Osteocyte (in vitro differentiated cells): ENCODE results near the gene TLX1. TPM values are rescaled to one million over a fixed set of nuclear protein-coding genes. Genes with fewer than 3 reads are reported as not detected.
A peak's percentile ranks its signal among the peaks of the same experiment; 100 is the strongest.

Source experiments
- DNase-seq: peaks from one replicate; pipeline ENCODE4 v3.0.0; 2021; ENCODE audit warnings: mixed read lengths; ENCODE audit not compliant: unreplicated experiment; ENCODE audit errors: extremely low spot score
- H3K27ac Mint-ChIP-seq: one replicate; pipeline ENCODE4 v1.8.0; 2021; ENCODE audit warnings: mild to moderate bottlenecking, mixed read lengths; ENCODE audit not compliant: unreplicated experiment
- H3K27me3 Mint-ChIP-seq: one replicate; pipeline ENCODE4 v1.8.0; 2021; ENCODE audit warnings: mixed read lengths; ENCODE audit not compliant: unreplicated experiment
- H3K36me3 Mint-ChIP-seq: one replicate; pipeline ENCODE4 v1.8.0; 2021; ENCODE audit warnings: mixed read lengths; ENCODE audit not compliant: unreplicated experiment
- H3K4me1 Mint-ChIP-seq: one replicate; pipeline ENCODE4 v1.8.0; 2021; ENCODE audit warnings: mixed read lengths; ENCODE audit not compliant: unreplicated experiment
- H3K4me3 Mint-ChIP-seq: one replicate; pipeline ENCODE4 v1.8.0; 2021; ENCODE audit warnings: mild to moderate bottlenecking, moderate library complexity, mixed read lengths; ENCODE audit not compliant: unreplicated experiment
- H3K9me3 Mint-ChIP-seq: one replicate; pipeline ENCODE4 v1.8.0; 2021; ENCODE audit warnings: mixed read lengths; ENCODE audit not compliant: unreplicated experiment
- total RNA-seq: library from RNA; stranded (reverse); gene quantifications from 2 replicates; pipeline ENCODE4 v1.2.1, GENCODE V29; 2021
- TF ChIP-seq, protein P1 (sequence below): fragments of 200-600 bp; sonication (generic); IDR thresholded peaks from 2 replicates; pipeline ENCODE4 v1.5.0; 2021; ENCODE audit warnings: antibody characterized with exemption, mild to moderate bottlenecking, moderate library complexity

Gene TLX1
- total RNA-seq, 1 donor from 2014 or later = not detected

GRCh38 chr10:101134299-101135127 is 3.4 kb downstream of the TLX1 start:
- Mint-ChIP-seq H3K4me3 (peak overlapping the region; percentile 27), H3K4me1 (peaks cover 16% of the 10 kb centered on the region)
- no peak for DNase-seq

DNA sequence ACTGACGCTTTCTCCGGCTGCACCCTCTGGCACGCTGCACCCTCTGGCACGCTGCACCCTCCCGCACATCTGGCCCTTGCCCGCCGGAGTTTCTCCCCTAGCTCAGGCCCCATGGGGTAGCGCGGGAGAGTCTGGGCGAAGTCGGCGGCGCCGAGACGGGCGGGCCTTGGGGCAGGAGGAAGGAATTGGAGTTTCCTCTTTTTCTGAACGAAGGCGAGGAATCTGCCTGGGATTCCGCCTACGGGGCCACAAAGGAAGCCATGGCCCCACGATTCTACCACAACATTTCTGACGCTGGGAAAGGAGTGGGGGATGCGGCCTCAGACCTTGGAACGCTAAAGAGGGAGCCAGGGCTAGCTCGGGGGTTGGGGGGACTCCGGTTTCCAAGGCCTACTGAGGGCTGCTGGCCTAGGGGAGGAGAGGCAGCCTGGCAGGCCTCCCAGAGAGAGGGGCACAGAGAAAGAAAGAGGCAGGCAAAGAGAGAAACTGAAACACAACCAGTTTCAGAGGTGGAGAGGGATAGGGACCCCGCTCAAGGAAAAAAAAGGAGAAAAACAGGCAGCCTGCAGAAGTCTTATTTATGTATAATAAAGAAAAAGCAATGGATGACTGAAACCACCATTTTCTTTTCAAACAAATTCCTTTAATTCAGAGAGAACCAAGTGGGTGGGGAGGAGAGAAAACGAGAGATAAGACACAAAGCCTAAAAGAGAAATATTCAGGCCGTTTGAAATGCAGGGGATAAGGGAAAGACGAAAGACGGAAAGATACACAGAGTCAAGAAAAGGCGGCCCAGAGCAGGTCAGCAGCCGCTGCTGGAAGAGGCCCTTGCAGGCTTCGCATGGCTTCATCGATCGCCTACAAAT is 4.3 kb downstream of the TLX1 start:
- Mint-ChIP-seq H3K9me3 (no peaks in the 10 kb centered on the region), H3K4me3 (peak overlapping the region; percentile 27), H3K27me3 (peaks cover 87% of the 10 kb centered on the region), H3K4me1 (peaks cover 16% of the 10 kb centered on the region), H3K27ac (no peak overlapping the region), H3K36me3 (no peaks in the 10 kb centered on the region)
- TF ChIP-seq, protein P1, sequence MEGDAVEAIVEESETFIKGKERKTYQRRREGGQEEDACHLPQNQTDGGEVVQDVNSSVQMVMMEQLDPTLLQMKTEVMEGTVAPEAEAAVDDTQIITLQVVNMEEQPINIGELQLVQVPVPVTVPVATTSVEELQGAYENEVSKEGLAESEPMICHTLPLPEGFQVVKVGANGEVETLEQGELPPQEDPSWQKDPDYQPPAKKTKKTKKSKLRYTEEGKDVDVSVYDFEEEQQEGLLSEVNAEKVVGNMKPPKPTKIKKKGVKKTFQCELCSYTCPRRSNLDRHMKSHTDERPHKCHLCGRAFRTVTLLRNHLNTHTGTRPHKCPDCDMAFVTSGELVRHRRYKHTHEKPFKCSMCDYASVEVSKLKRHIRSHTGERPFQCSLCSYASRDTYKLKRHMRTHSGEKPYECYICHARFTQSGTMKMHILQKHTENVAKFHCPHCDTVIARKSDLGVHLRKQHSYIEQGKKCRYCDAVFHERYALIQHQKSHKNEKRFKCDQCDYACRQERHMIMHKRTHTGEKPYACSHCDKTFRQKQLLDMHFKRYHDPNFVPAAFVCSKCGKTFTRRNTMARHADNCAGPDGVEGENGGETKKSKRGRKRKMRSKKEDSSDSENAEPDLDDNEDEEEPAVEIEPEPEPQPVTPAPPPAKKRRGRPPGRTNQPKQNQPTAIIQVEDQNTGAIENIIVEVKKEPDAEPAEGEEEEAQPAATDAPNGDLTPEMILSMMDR = no peak
- no peak for DNase-seq

More at GRCh38 chr10:101134299-101135127, 3.4 kb downstream of the TLX1 start:
- TF ChIP-seq, protein P1 = no peak
- Mint-ChIP-seq H3K27ac (no peak overlapping the region), H3K27me3 (peaks cover 89% of the 10 kb centered on the region), H3K9me3 (no peaks in the 10 kb centered on the region), H3K36me3 (no peaks in the 10 kb centered on the region)

GRCh38 chr10:101136007-101136707 is 5.1 kb downstream of the TLX1 start:
- Mint-ChIP-seq H3K27me3 (peaks cover 87% of the 10 kb centered on the region), H3K9me3 (no peaks in the 10 kb centered on the region), H3K36me3 (no peaks in the 10 kb centered on the region), H3K4me1 (peaks cover 11% of the 10 kb centered on the region), H3K27ac (no peak overlapping the region), H3K4me3 (no peak overlapping the region)
- no peak for DNase-seq
- TF ChIP-seq, protein P1 = no peak

- peaks cover 92% of the 10 kb centered on the region for H3K27me3 Mint-ChIP-seq
- TF ChIP-seq, protein P1 = no peak
- peaks cover 11% of the 10 kb centered on the region for H3K4me1 Mint-ChIP-seq
- H3K27ac Mint-ChIP-seq = no peak overlapping the region
- no peaks in the 10 kb centered on the region for H3K36me3 Mint-ChIP-seq
- H3K4me3 Mint-ChIP-seq = no peak overlapping the region
- H3K9me3 Mint-ChIP-seq = no peaks in the 10 kb centered on the region
- no peak for DNase-seq
These were observed 5.6 kb downstream of the TLX1 start for GRCh38 chr10:101136708-101137121.
